B cell (primary cell): ENCODE measurements around the gene SSBP3. TPM values are rescaled to one million over a fixed set of nuclear protein-coding genes. Genes with fewer than 3 reads are reported as not detected.

Source experiments
- ATAC-seq: fragments of 200-7000 bp; cut with Tn5 transposase; one replicate; pipeline ENCODE4 v1.10.0; 2021; ENCODE audit warnings: low read depth, mild to moderate bottlenecking, moderate number of reproducible peaks, moderate library complexity
- CTCF ChIA-PET: fragments of 350-600 bp; sonication (Branson Sonifier 250); formaldehyde crosslinking; loops from one replicate; lab custom pipeline; 2021; ENCODE audit warnings: antibody characterized with exemption, inconsistent platforms; lab: Charles Lee
- POLR2A ChIA-PET: fragments of 350-600 bp; sonication (Branson Sonifier 250); formaldehyde crosslinking; loops from one replicate; lab custom pipeline; 2021; ENCODE audit warnings: antibody characterized with exemption; lab: Charles Lee
- DNase-seq: peaks from one replicate; pipeline ENCODE4 v3.0.0; 2013
- H2AFZ ChIP-seq: 2 replicates; pipeline ENCODE4 v1.6.1; 2012; ENCODE audit warnings: mild to moderate bottlenecking, low read depth, low read length; ENCODE audit not compliant: insufficient read depth, poor library complexity, severe bottlenecking
- H3K27ac ChIP-seq, 2 donors: 1 replicate in 1 of 2; 2 replicates in 1 of 2; pipeline ENCODE4 v1.5.1; 2012 to 2013; ENCODE audit warnings: low read length in 2 of 2, mild to moderate bottlenecking in 2 of 2, moderate library complexity in 1 of 2
- H3K27me3 ChIP-seq, 4 experiments: fragments of 200-600 bp in 1 of 4; sonication (generic) in 1 of 4; replicated peaks in 1 of 4; 1 replicate in 2 of 4; 2 replicates in 2 of 4; pipeline versions ENCODE4 v1.6.1 to v1.7.0; 2013 to 2016; ENCODE audit warnings: low read length in 3 of 4, mild to moderate bottlenecking in 2 of 4, mixed read lengths in 1 of 4, moderate library complexity in 1 of 4; ENCODE audit not compliant: insufficient read depth in 4 of 4, control insufficient read depth in 3 of 4; ENCODE audit errors: control extremely low read depth in 1 of 4
- H3K36me3 ChIP-seq, 2 experiments: replicated peaks in 1 of 2; 1 replicate in 1 of 2; 2 replicates in 1 of 2; pipeline versions ENCODE4 v1.6.1 to v1.7.1; 2013; ENCODE audit warnings: low read length in 1 of 2; ENCODE audit not compliant: insufficient read depth in 2 of 2, control insufficient read depth in 1 of 2; ENCODE audit errors: control extremely low read depth in 1 of 2, extremely low read depth in 1 of 2
- H3K4me1 ChIP-seq, 2 donors: fragments of 200-600 bp in 1 of 2; sonication (generic) in 1 of 2; 1 replicate in 1 of 2; 2 replicates in 1 of 2; pipeline versions ENCODE4 v1.5.1 to v1.6.1; 2013 to 2017; ENCODE audit warnings: low read length in 2 of 2; ENCODE audit not compliant: control insufficient read depth in 2 of 2, insufficient read depth in 2 of 2
- H3K4me2 ChIP-seq: replicated peaks from 2 replicates; pipeline ENCODE3; 2012; ENCODE audit warnings: mild to moderate bottlenecking, low read depth, low read length; ENCODE audit not compliant: poor library complexity, severe bottlenecking
- H3K4me3 ChIP-seq, 5 experiments: fragments of 200-600 bp in 1 of 5; sonication (generic) in 1 of 5; 1 replicate in 3 of 5; 2 replicates in 2 of 5; pipeline versions ENCODE4 v1.5.1 to v1.7.0; 2011 to 2016; ENCODE audit warnings: low read length in 4 of 5, mild to moderate bottlenecking in 4 of 5, low read depth in 2 of 5, control low read depth in 1 of 5, moderate library complexity in 1 of 5; ENCODE audit not compliant: insufficient read depth in 1 of 5; ENCODE audit errors: control extremely low read depth in 1 of 5, extremely low read depth in 1 of 5
- H3K79me2 ChIP-seq: fragments of 200-600 bp; sonication (generic); one replicate; pipeline ENCODE4 v1.6.0; 2016; ENCODE audit warnings: low read length; ENCODE audit not compliant: control insufficient read depth, insufficient read depth
- H3K9ac ChIP-seq: fragments of 200-600 bp; sonication (generic); 2 replicates; pipeline ENCODE4 v1.6.1; 2017; ENCODE audit warnings: mild to moderate bottlenecking, low read length, moderate library complexity
- H3K9me3 ChIP-seq, 3 donors: one replicate each; pipeline versions ENCODE4 v1.6.1 to v1.7.1; 2013; ENCODE audit warnings: low read length in 2 of 3; ENCODE audit not compliant: control insufficient read depth in 2 of 3, insufficient read depth in 1 of 3; ENCODE audit errors: control extremely low read depth in 1 of 3
- H4K20me1 ChIP-seq: 2 replicates; pipeline ENCODE4 v1.6.0; 2012; ENCODE audit warnings: mild to moderate bottlenecking, low read length; ENCODE audit not compliant: insufficient read depth, control insufficient read depth, poor library complexity, severe bottlenecking
- H3K27ac Mint-ChIP-seq: one replicate; pipeline ENCODE4 v1.8.0; 2021; ENCODE audit warnings: mixed read lengths
- H3K27me3 Mint-ChIP-seq: one replicate; pipeline ENCODE4 v1.8.0; 2021; ENCODE audit warnings: mixed read lengths
- H3K4me1 Mint-ChIP-seq: one replicate; pipeline ENCODE4 v1.8.0; 2021; ENCODE audit warnings: mixed read lengths
- H3K4me3 Mint-ChIP-seq: one replicate; pipeline ENCODE4 v1.8.0; 2021; ENCODE audit warnings: mixed read lengths
- H3K9me3 Mint-ChIP-seq: one replicate; pipeline ENCODE4 v1.8.0; 2022; ENCODE audit warnings: mixed read lengths; ENCODE audit not compliant: insufficient read depth
- EZH2 ChIP-seq: IDR thresholded peaks from 2 replicates; pipeline ENCODE4 v1.6.1; 2012; ENCODE audit warnings: borderline replicate concordance, low read depth, mild to moderate bottlenecking, moderate library complexity, low read length; ENCODE audit not compliant: insufficient read depth, poor library complexity, severe bottlenecking
- WGBS: methylation state at CpG from one replicate; pipeline ENCODE4 v1.1.5; 2013; ENCODE audit warnings: missing lambda C conversion rate; ENCODE audit not compliant: insufficient coverage; 5-methylcytosine and 5-hydroxymethylcytosine counted together
- intact Hi-C: fragments of 100-400 bp; cut with micrococcal nuclease; formaldehyde crosslinking; loops from one replicate; pipeline ENCODE4 v1.10.0; 2022
- polyA plus RNA-seq: library from polyadenylated mRNA; depleted of rRNA; stranded (reverse); fragments of >200 nt; gene quantifications from 2 replicates; pipeline ENCODE4 v1.2.3, GENCODE V29; 2012
- total RNA-seq, 2 donors: library from RNA; stranded (reverse); fragments of 120-200 nt in 1 of 2; gene quantifications; 1 replicate in 1 of 2; 2 replicates in 1 of 2; pipeline versions ENCODE4 v1.2.3 to v1.2.4, GENCODE V29; 2013 to 2022
- TF ChIP-seq, protein P1 (sequence below): fragments of 200-600 bp; IDR thresholded peaks from one replicate; pipeline ENCODE4 v1.8.0; 2022; ENCODE audit warnings: antibody characterized with exemption, mild to moderate bottlenecking

The SSBP3 gene
- total and polyA plus RNA-seq, 2 donors (not counting 1 experiment from before 2014, with no cell fraction given): 16.9 to 30.7 TPM

DNA sequence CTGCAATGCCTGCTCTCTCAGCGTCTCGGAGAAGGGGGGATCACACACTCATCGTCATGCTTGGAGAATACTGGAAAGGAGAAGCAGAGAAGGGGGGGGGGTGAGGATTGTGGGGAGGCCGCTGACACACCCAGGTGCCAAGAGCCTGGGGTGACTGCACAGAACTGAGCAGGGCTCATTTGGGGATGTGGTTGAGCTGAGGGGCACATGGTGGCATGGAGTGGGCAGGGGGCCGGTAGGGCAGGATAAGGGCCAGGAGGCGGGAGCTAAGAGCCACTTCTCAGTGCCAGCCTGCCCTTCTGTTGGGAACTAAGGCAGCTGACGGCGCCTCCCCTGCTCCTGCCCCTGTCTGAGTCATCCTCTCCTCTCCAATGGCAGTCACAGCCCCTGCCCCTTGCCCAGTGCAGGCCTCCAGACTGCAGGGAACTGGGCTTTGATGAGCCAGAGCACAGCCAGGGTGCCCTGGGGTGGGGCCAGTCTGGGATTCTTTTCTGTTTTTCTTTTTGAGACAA, 179.0 kb downstream of the SSBP3 start:
- POLR2A ChIA-PET: no interaction called here

DNA sequence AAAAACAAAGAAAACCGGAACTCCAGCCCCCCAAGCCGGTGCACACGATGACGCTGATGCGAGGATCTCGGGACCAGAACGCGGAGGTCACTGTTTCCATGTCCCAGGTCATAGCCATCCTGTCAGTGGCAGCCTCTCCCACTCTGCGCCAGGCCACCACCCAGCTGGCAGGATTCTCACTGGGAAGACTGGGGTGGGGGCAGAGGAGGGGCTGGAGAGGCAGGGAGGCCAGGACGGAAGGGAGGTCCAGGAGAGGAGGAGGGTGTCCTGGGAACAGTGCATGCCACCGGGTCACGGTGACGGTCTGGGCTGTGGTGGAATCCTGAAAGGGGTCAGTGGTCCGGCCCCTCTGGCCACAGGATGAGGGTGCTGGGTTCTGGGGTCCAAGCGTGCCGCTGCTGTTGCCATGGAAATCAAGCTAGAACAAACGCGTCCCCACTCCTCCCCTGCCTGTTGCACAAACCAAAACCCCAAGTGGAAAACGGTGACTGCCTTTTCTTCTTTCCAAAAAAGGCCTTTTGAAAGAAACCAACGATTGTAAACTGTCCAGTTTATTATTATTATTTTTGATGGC, 180.1 kb downstream of the SSBP3 start:
- no peaks in the 10 kb centered on the region for H3K9me3 Mint-ChIP-seq
- POLR2A ChIA-PET: no interaction called here

More for the DNA sequence above, 179.0 kb downstream of the SSBP3 start:
- H3K4me1 ChIP-seq: no peaks in the 10 kb centered on the region
- TF ChIP-seq EZH2: no peak
- TF ChIP-seq, protein P1, sequence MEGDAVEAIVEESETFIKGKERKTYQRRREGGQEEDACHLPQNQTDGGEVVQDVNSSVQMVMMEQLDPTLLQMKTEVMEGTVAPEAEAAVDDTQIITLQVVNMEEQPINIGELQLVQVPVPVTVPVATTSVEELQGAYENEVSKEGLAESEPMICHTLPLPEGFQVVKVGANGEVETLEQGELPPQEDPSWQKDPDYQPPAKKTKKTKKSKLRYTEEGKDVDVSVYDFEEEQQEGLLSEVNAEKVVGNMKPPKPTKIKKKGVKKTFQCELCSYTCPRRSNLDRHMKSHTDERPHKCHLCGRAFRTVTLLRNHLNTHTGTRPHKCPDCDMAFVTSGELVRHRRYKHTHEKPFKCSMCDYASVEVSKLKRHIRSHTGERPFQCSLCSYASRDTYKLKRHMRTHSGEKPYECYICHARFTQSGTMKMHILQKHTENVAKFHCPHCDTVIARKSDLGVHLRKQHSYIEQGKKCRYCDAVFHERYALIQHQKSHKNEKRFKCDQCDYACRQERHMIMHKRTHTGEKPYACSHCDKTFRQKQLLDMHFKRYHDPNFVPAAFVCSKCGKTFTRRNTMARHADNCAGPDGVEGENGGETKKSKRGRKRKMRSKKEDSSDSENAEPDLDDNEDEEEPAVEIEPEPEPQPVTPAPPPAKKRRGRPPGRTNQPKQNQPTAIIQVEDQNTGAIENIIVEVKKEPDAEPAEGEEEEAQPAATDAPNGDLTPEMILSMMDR: no peak
- H3K9ac ChIP-seq: no peak overlapping the region
- Mint-ChIP-seq H3K27ac (no peak overlapping the region), H3K9me3 (no peaks in the 10 kb centered on the region), H3K4me3 (no peak overlapping the region), H3K4me1 (peaks cover 2% of the 10 kb centered on the region), H3K27me3 (no peaks in the 10 kb centered on the region)
- DNase-seq (no peak), ATAC-seq (no peak)
- CTCF ChIA-PET: no interaction called here
- 87% methylated on average over 7 of the region's 8 CpGs for WGBS
- H3K4me2 ChIP-seq: no peak overlapping the region
- H2AFZ ChIP-seq: no peak overlapping the region
- no peaks in the 10 kb centered on the region for H3K79me2 ChIP-seq
- H3K9me3 ChIP-seq: no peaks in the 10 kb centered on the region
- H3K36me3 ChIP-seq: no peaks in the 10 kb centered on the region
- H3K27me3 ChIP-seq: no peaks in the 10 kb centered on the region
- intact Hi-C loops: no loop called here
- no peak overlapping the region for H3K27ac ChIP-seq
- no peak overlapping the region for H3K4me3 ChIP-seq
- no peaks in the 10 kb centered on the region for H4K20me1 ChIP-seq

More for the DNA sequence above, 180.1 kb downstream of the SSBP3 start:
- CTCF ChIA-PET: no interaction called here
- H3K36me3 ChIP-seq: no peaks in the 10 kb centered on the region
- H3K9ac ChIP-seq: no peak overlapping the region
- no peak overlapping the region for H2AFZ ChIP-seq
- H3K27me3 ChIP-seq: no peaks in the 10 kb centered on the region
- no peaks in the 10 kb centered on the region for H4K20me1 ChIP-seq
- ATAC-seq (no peak), DNase-seq (no peak)
- TF ChIP-seq EZH2: no peak
- TF ChIP-seq, protein P1: no peak
- 96% methylated on average over 15 of the region's 20 CpGs for WGBS
- Mint-ChIP-seq H3K27me3 (no peaks in the 10 kb centered on the region), H3K27ac (no peak overlapping the region), H3K4me1 (peaks cover 1% of the 10 kb centered on the region), H3K4me3 (no peak overlapping the region)
- no peak overlapping the region for H3K27ac ChIP-seq
- intact Hi-C loops: no loop called here
- H3K9me3 ChIP-seq: no peaks in the 10 kb centered on the region
- H3K4me1 ChIP-seq: no peaks in the 10 kb centered on the region
- no peaks in the 10 kb centered on the region for H3K79me2 ChIP-seq
- no peak overlapping the region for H3K4me3 ChIP-seq
- no peak overlapping the region for H3K4me2 ChIP-seq
